ENCODE measurements around the gene ZNF729.

GRCh38 chr19:22327321-22327720 lies 41.1 kb downstream of the ZNF729 start:
- no peak for TF ChIP-seq ESRRG (CRISPR knock-in tag; IDR thresholded peaks at IDR 0.05)
- TF ChIP-seq, protein P1, sequence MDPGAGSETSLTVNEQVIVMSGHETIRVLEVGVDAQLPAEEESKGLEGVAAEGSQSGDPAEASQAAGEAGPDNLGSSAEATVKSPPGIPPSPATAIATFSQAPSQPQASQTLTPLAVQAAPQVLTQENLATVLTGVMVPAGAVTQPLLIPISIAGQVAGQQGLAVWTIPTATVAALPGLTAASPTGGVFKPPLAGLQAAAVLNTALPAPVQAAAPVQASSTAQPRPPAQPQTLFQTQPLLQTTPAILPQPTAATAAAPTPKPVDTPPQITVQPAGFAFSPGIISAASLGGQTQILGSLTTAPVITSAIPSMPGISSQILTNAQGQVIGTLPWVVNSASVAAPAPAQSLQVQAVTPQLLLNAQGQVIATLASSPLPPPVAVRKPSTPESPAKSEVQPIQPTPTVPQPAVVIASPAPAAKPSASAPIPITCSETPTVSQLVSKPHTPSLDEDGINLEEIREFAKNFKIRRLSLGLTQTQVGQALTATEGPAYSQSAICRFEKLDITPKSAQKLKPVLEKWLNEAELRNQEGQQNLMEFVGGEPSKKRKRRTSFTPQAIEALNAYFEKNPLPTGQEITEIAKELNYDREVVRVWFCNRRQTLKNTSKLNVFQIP (CRISPR knock-in tag; IDR thresholded peaks at IDR 0.05; ENCODE audit: borderline replicate concordance, low read depth): no peak
- TF ChIP-seq, protein P2, sequence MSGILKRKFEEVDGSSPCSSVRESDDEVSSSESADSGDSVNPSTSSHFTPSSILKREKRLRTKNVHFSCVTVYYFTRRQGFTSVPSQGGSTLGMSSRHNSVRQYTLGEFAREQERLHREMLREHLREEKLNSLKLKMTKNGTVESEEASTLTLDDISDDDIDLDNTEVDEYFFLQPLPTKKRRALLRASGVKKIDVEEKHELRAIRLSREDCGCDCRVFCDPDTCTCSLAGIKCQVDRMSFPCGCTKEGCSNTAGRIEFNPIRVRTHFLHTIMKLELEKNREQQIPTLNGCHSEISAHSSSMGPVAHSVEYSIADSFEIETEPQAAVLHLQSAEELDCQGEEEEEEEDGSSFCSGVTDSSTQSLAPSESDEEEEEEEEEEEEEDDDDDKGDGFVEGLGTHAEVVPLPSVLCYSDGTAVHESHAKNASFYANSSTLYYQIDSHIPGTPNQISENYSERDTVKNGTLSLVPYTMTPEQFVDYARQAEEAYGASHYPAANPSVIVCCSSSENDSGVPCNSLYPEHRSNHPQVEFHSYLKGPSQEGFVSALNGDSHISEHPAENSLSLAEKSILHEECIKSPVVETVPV (CRISPR knock-in tag; IDR thresholded peaks at IDR 0.05): no peak
- no peak for TF ChIP-seq ARNTL (CRISPR knock-in tag; IDR thresholded peaks at IDR 0.05; ENCODE audit: borderline replicate concordance, low read depth)
- TF ChIP-seq CSDC2 (CRISPR knock-in tag; IDR thresholded peaks at IDR 0.05): no peak
- TF ChIP-seq, protein P3, sequence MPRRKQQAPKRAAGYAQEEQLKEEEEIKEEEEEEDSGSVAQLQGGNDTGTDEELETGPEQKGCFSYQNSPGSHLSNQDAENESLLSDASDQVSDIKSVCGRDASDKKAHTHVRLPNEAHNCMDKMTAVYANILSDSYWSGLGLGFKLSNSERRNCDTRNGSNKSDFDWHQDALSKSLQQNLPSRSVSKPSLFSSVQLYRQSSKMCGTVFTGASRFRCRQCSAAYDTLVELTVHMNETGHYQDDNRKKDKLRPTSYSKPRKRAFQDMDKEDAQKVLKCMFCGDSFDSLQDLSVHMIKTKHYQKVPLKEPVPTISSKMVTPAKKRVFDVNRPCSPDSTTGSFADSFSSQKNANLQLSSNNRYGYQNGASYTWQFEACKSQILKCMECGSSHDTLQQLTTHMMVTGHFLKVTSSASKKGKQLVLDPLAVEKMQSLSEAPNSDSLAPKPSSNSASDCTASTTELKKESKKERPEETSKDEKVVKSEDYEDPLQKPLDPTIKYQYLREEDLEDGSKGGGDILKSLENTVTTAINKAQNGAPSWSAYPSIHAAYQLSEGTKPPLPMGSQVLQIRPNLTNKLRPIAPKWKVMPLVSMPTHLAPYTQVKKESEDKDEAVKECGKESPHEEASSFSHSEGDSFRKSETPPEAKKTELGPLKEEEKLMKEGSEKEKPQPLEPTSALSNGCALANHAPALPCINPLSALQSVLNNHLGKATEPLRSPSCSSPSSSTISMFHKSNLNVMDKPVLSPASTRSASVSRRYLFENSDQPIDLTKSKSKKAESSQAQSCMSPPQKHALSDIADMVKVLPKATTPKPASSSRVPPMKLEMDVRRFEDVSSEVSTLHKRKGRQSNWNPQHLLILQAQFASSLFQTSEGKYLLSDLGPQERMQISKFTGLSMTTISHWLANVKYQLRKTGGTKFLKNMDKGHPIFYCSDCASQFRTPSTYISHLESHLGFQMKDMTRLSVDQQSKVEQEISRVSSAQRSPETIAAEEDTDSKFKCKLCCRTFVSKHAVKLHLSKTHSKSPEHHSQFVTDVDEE (CRISPR knock-in tag; IDR thresholded peaks at IDR 0.05): no peak
- TF ChIP-seq RARB (CRISPR knock-in tag; IDR thresholded peaks at IDR 0.05): no peak

Data from SK-N-SH treated with all-trans-retinoic acid at 6 μM for 48 hours (cell line).